Naive thymus-derived CD4-positive, alpha-beta T cell (primary cell): ENCODE results near the gene PRPF6. TPM values are rescaled to one million over a fixed set of nuclear protein-coding genes. Genes with fewer than 3 reads are reported as not detected.

Source experiments
- ATAC-seq: fragments of 150-1000 bp; cut with Tn5 transposase; 2 replicates; pipeline ENCODE4 v1.10.0; 2021; ENCODE audit warnings: mild to moderate bottlenecking, moderate library complexity
- CTCF ChIA-PET: fragments of 350-600 bp; sonication (Branson Sonifier 250); formaldehyde crosslinking; loops from one replicate; lab custom pipeline; 2021; ENCODE audit warnings: antibody characterized with exemption; lab: Charles Lee
- POLR2A ChIA-PET: fragments of 350-600 bp; sonication (Branson Sonifier 250); formaldehyde crosslinking; loops from one replicate; lab custom pipeline; 2021; ENCODE audit warnings: antibody characterized with exemption, inconsistent platforms; lab: Charles Lee
- DNase-seq, 9 donors: peaks; one replicate each; pipeline versions ENCODE4 v3.0.0 to v3.0.0-alpha.2; 2020 to 2022; ENCODE audit warnings: mixed read lengths in 1 of 9
- H3K27ac ChIP-seq: one replicate; pipeline ENCODE4 v1.7.0; 2013; ENCODE audit warnings: mild to moderate bottlenecking, low read depth, low read length, moderate library complexity
- H3K27me3 ChIP-seq, 2 donors: one replicate each; pipeline ENCODE4 v1.7.0; 2013; ENCODE audit warnings: low read length in 2 of 2, mild to moderate bottlenecking in 2 of 2, moderate library complexity in 2 of 2; ENCODE audit not compliant: control insufficient read depth in 2 of 2, insufficient read depth in 2 of 2
- H3K36me3 ChIP-seq, 3 experiments: 1 replicate in 2 of 3; 2 replicates in 1 of 3; pipeline ENCODE4 v1.7.0; 2013; ENCODE audit warnings: low read length in 3 of 3, mild to moderate bottlenecking in 3 of 3, moderate library complexity in 1 of 3; ENCODE audit not compliant: insufficient read depth in 3 of 3, control insufficient read depth in 2 of 3
- H3K4me1 ChIP-seq, 2 donors: one replicate each; pipeline ENCODE4 v1.7.0; 2013; ENCODE audit warnings: low read length in 2 of 2, mild to moderate bottlenecking in 2 of 2, moderate library complexity in 1 of 2; ENCODE audit not compliant: control insufficient read depth in 2 of 2, insufficient read depth in 2 of 2
- H3K4me3 ChIP-seq: 2 replicates; pipeline ENCODE4 v1.7.0; 2013; ENCODE audit warnings: mild to moderate bottlenecking, low read length
- H3K9me3 ChIP-seq, 3 experiments: 1 replicate in 2 of 3; 2 replicates in 1 of 3; pipeline ENCODE4 v1.7.0; 2013; ENCODE audit warnings: low read length in 3 of 3; ENCODE audit not compliant: control insufficient read depth in 2 of 3
- H3K27ac Mint-ChIP-seq, 9 donors: one replicate each; pipeline ENCODE4 v1.8.0; 2020 to 2022; ENCODE audit warnings: mixed read lengths in 9 of 9, mild to moderate bottlenecking in 8 of 9, moderate library complexity in 5 of 9, inconsistent platforms in 2 of 9
- H3K27me3 Mint-ChIP-seq, 5 donors: one replicate each; pipeline ENCODE4 v1.8.0; 2021 to 2022; ENCODE audit warnings: mixed read lengths in 5 of 5, mild to moderate bottlenecking in 1 of 5
- H3K36me3 Mint-ChIP-seq, 5 donors: one replicate each; pipeline ENCODE4 v1.8.0; 2020 to 2022; ENCODE audit warnings: mixed read lengths in 5 of 5, mild to moderate bottlenecking in 3 of 5, inconsistent platforms in 1 of 5
- H3K4me1 Mint-ChIP-seq, 7 donors: one replicate each; pipeline ENCODE4 v1.8.0; 2020 to 2022; ENCODE audit warnings: mixed read lengths in 7 of 7, mild to moderate bottlenecking in 3 of 7, inconsistent platforms in 1 of 7
- H3K4me3 Mint-ChIP-seq, 10 donors: one replicate each; pipeline ENCODE4 v1.8.0; 2020 to 2022; ENCODE audit warnings: mild to moderate bottlenecking in 10 of 10, mixed read lengths in 10 of 10, moderate library complexity in 6 of 10, inconsistent platforms in 2 of 10
- H3K9me3 Mint-ChIP-seq, 11 donors: one replicate each; pipeline ENCODE4 v1.8.0; 2020 to 2022; ENCODE audit warnings: mixed read lengths in 11 of 11, mild to moderate bottlenecking in 4 of 11, inconsistent platforms in 1 of 11, moderate library complexity in 1 of 11
- intact Hi-C, 2 donors: fragments of 100-400 bp; cut with micrococcal nuclease; formaldehyde crosslinking; loops; one replicate each; pipeline ENCODE4 v1.15.1; 2023
- polyA plus RNA-seq, 2 donors: library from polyadenylated mRNA; unstranded; fragments of 300-500 nt; fragmentation: Illumina TruSeq; gene quantifications; one replicate each; pipeline ENCODE4 v1.2.3, GENCODE V29; 2021
- total RNA-seq, 6 experiments: library from RNA in 5 of 6; stranded (reverse) in 5 of 6; gene quantifications; 1 replicate in 5 of 6; 2 replicates in 1 of 6; pipeline ENCODE4 v1.2.3 and lab custom pipeline; 2021 to 2026

Gene PRPF6
- total and polyA plus RNA-seq, 7 experiments from 2014 or later, result 71.2 to 127 (median 86.9) TPM

GRCh38 chr20:64067005-64067632, 86.2 kb downstream of the PRPF6 start:
- ChIA-PET CTCF (interaction anchor here (0.6 kb wide), 1 partner anchor 359 kb away, joined by 3 read pairs; the partner anchor contains the start of genes ARFRP1 and ZGPAT), POLR2A (interaction anchor here (1.4 to 7.1 kb wide), 2 partner anchors 10 to 88 kb away, joined by 3 to 83 read pairs; partner anchors contain the start of genes OPRL1, RGS19 and SAMD10)
- no peaks in the 10 kb centered on the region for H3K9me3 Mint-ChIP-seq
- Histone ChIP-seq H3K27ac (no peak overlapping the region), H3K4me3 (no peak overlapping the region), H3K27me3 (no peaks in the 10 kb centered on the region), H3K9me3 (no peaks in the 10 kb centered on the region), H3K36me3 (peaks cover 0 to 4% (median 0%) of the 10 kb centered on the region in 3 experiments), H3K4me1 (peaks cover 23 to 50% of the 10 kb centered on the region in 2 donors)
- DNase-seq (no peak), ATAC-seq (no peak)
- peak overlapping the region in 3 of 10 donors; percentile 21 to 81 (median 25) for H3K4me3 Mint-ChIP-seq
- peaks cover 30 to 54% (median 43%) of the 10 kb centered on the region in 7 donors for H3K4me1 Mint-ChIP-seq
- H3K36me3 Mint-ChIP-seq, result peaks cover 0 to 4% (median 0%) of the 10 kb centered on the region in 5 donors
- no peaks in the 10 kb centered on the region for H3K27me3 Mint-ChIP-seq
- intact Hi-C loops, result loop anchor here in 1 of 2 donors (10.0 kb wide), 3 partner anchors 172 to 532 kb away; partner anchors contain the start of genes ABHD16B, DNAJC5, PTK6 and TPD52L2
- peak overlapping the region in 4 of 9 donors; percentile 36 to 95 (median 80) for H3K27ac Mint-ChIP-seq

- Mint-ChIP-seq H3K9me3 (no peaks in the 10 kb centered on the region), H3K27me3 (no peaks in the 10 kb centered on the region), H3K27ac (peak overlapping the region in 1 of 9 donors; percentile 75), H3K36me3 (peaks cover 0 to 5% (median 0%) of the 10 kb centered on the region in 5 donors), H3K4me3 (peak overlapping the region in 2 of 10 donors; percentile 54 to 81), H3K4me1 (peaks cover 30 to 56% (median 43%) of the 10 kb centered on the region in 7 donors)
- intact Hi-C loops, result loop anchor here in 1 of 2 donors (10.0 kb wide), 3 partner anchors 173 to 533 kb away; partner anchors contain the start of genes ABHD16B, DNAJC5, PTK6 and TPD52L2
- ATAC-seq, result no peak
- Histone ChIP-seq H3K9me3 (no peaks in the 10 kb centered on the region), H3K27me3 (no peaks in the 10 kb centered on the region), H3K4me1 (peaks cover 23 to 43% of the 10 kb centered on the region in 2 donors), H3K4me3 (no peak overlapping the region), H3K36me3 (peaks cover 0 to 11% (median 0%) of the 10 kb centered on the region in 3 experiments), H3K27ac (no peak overlapping the region)
- ChIA-PET POLR2A (interaction anchor here (1.6 kb wide), 1 partner anchor 12 kb away, joined by 11 read pairs; the partner anchor contains the start of genes OPRL1 and RGS19), CTCF (interaction anchor here (1.2 kb wide), 1 partner anchor 12 kb away, joined by 4 read pairs; the partner anchor contains the start of genes OPRL1 and RGS19)
- DNase-seq, result no peak
These were observed 86.9 kb downstream of the PRPF6 start for GRCh38 chr20:64067733-64068307.

- Histone ChIP-seq H3K4me3 (no peak overlapping the region), H3K27me3 (no peaks in the 10 kb centered on the region), H3K27ac (no peak overlapping the region), H3K9me3 (no peaks in the 10 kb centered on the region), H3K36me3 (peaks cover 0 to 18% (median 0%) of the 10 kb centered on the region in 3 experiments), H3K4me1 (peaks cover 23 to 42% of the 10 kb centered on the region in 2 donors)
- Mint-ChIP-seq H3K36me3 (peaks cover 0 to 5% (median 0%) of the 10 kb centered on the region in 5 donors), H3K4me3 (peak overlapping the region in 2 of 10 donors; percentile 28 to 54), H3K9me3 (no peaks in the 10 kb centered on the region), H3K4me1 (peaks cover 30 to 55% (median 41%) of the 10 kb centered on the region in 7 donors), H3K27me3 (no peaks in the 10 kb centered on the region), H3K27ac (peak overlapping the region in 2 of 9 donors; percentile 55 to 75)
- no peak for ATAC-seq
- ChIA-PET CTCF (interaction anchor here (0.7 to 1.2 kb wide), 2 partner anchors 11 to 30 kb away, joined by 3 to 4 read pairs; partner anchors contain the start of genes OPRL1 and RGS19), POLR2A (interaction anchor here (0.8 to 1.6 kb wide), 2 partner anchors 9 to 11 kb away, joined by 4 to 11 read pairs; partner anchors contain the start of genes OPRL1 and RGS19)
- DNase-seq, result no peak
- intact Hi-C loops, result loop anchor here in 1 of 2 donors (1.0 to 10.0 kb wide), 4 partner anchors 29 to 534 kb away; partner anchors contain the start of genes ABHD16B, DNAJC5, PTK6 and TPD52L2
These were observed 87.7 kb downstream of the PRPF6 start for GRCh38 chr20:64068386-64069208.

- no peak overlapping the region for H3K4me3 ChIP-seq
- ChIA-PET CTCF (interaction anchor here (1.2 to 1.6 kb wide), 3 partner anchors 10 to 51 kb away, joined by 3 to 5 read pairs (median 4); partner anchors contain the start of genes OPRL1 and RGS19), POLR2A (interaction anchor here (0.8 to 1.6 kb wide), 2 partner anchors 9 to 10 kb away, joined by 4 to 11 read pairs; partner anchors contain the start of genes OPRL1 and RGS19)
- no peaks in the 10 kb centered on the region for H3K9me3 ChIP-seq
- H3K27me3 ChIP-seq, result no peaks in the 10 kb centered on the region
- Mint-ChIP-seq H3K27ac (peak overlapping the region in 2 of 9 donors; percentile 55 to 59), H3K36me3 (peaks cover 0 to 5% (median 0%) of the 10 kb centered on the region in 5 donors), H3K9me3 (no peaks in the 10 kb centered on the region), H3K4me3 (no peak overlapping the region), H3K27me3 (no peaks in the 10 kb centered on the region), H3K4me1 (peaks cover 24 to 49% (median 37%) of the 10 kb centered on the region in 7 donors)
- no peak for DNase-seq
- intact Hi-C loops, result loop anchor here in 1 of 2 donors (1.0 to 10.0 kb wide), 4 partner anchors 30 to 534 kb away; partner anchors contain the start of genes ABHD16B, DNAJC5, PTK6 and TPD52L2
- peaks cover 0 to 25% (median 0%) of the 10 kb centered on the region in 3 experiments for H3K36me3 ChIP-seq
- H3K27ac ChIP-seq, result peak overlapping the region; percentile 5
- H3K4me1 ChIP-seq, result peaks cover 23 to 36% of the 10 kb centered on the region in 2 donors
- ATAC-seq, result no peak
These were observed 88.3 kb downstream of the PRPF6 start for GRCh38 chr20:64069209-64069613.

- H3K9me3 ChIP-seq, result no peaks in the 10 kb centered on the region
- H3K4me1 ChIP-seq, result peaks cover 23 to 36% of the 10 kb centered on the region in 2 donors
- CTCF ChIA-PET, result interaction anchor here (1.2 to 1.6 kb wide), 2 partner anchors 12 to 51 kb away, joined by 3 to 5 read pairs; no protein-coding TSS in a partner anchor
- POLR2A ChIA-PET, result interaction anchor here (1.6 kb wide), 1 partner anchor 10 kb away, joined by 11 read pairs; the partner anchor contains the start of genes OPRL1 and RGS19
- H3K4me3 ChIP-seq, result no peak overlapping the region
- ATAC-seq (no peak), DNase-seq (no peak)
- no peaks in the 10 kb centered on the region for H3K9me3 Mint-ChIP-seq
- no peaks in the 10 kb centered on the region for H3K27me3 ChIP-seq
- no peak overlapping the region for H3K27ac Mint-ChIP-seq
- H3K27ac ChIP-seq, result peak overlapping the region; percentile 5
- no peak overlapping the region for H3K4me3 Mint-ChIP-seq
- no peaks in the 10 kb centered on the region for H3K27me3 Mint-ChIP-seq
- peaks cover 23 to 44% (median 34%) of the 10 kb centered on the region in 7 donors for H3K4me1 Mint-ChIP-seq
- intact Hi-C loops, result loop anchor here in 1 of 2 donors (1.0 to 10.0 kb wide), 4 partner anchors 30 to 535 kb away; partner anchors contain the start of genes ABHD16B, DNAJC5, PTK6 and TPD52L2
- peaks cover 0 to 29% (median 0%) of the 10 kb centered on the region in 3 experiments for H3K36me3 ChIP-seq
- peaks cover 0 to 5% (median 0%) of the 10 kb centered on the region in 5 donors for H3K36me3 Mint-ChIP-seq
These were observed 88.8 kb downstream of the PRPF6 start for GRCh38 chr20:64069614-64070243.
